Placental pericyte (primary cell): ENCODE measurements around the gene PLAAT5. TPM values are rescaled to one million over a fixed set of nuclear protein-coding genes. Genes with fewer than 3 reads are reported as not detected.

ENCODE experiments used
- total RNA-seq: library from RNA; depleted of rRNA; stranded (reverse); fragments of >200 nt; gene quantifications from 2 replicates; pipeline ENCODE4 v1.2.3, GENCODE V29; 2012

PLAAT5 gene
- not detected in 2 replicates for total RNA-seq

GRCh38 chr11:63490551-63491239 lies at the start of gene PLAAT5:
TSS of gene PLAAT5 (minus strand) at chr11:63491167. CDS start at chr11:63491034, 133 bp downstream.

DNA sequence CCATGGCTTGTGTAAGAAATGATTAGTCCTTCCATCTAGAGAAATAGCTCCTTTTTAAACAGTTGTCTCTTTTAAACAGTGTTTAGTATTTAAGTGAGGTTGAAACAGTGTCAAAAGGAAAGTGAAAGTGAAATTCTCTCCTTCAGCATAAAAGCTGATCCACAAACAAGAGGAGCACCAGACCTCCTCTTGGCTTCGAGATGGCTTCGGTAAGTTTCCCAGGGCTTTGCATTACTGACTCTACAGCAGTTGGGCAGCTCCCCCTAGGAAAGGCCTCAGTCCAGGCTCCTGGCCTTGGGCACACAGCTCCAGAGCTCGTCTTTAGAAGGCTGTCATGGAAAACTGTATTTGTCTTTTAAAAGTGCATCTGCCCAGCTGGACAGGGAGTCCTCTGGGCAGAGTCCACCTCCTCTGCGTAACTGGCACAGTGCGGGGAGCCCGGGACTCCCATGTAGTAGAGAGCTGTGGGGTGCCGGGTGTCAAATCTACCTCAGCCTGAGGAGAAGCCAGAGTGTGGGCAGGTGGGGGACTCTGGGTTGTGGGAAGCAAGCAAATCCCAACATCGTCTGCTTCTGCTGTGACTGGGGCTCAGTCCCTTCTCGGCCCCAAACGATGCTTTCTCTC lies 45.8 kb upstream of the PLAAT5 start, which contains the start of gene PLAAT4:
Gene PLAAT4 (plus strand): TSS at position 140 of the 624 bp plus-strand sequence. CDS start 61 bp downstream, at position 201.

GRCh38 chr11:63505857-63506528 lies 15.0 kb upstream of the PLAAT5 start, which contains the start of gene LGALS12:
TSS of gene LGALS12 (plus strand) at chr11:63506084. CDS start at chr11:63506459, 375 bp downstream.

Other genes starting within 250 kb of the PLAAT5 start
- not detected in 2 replicates for gene SLC22A25, start 247.6 kb downstream of the PLAAT5 start, total RNA-seq
- not detected in 2 replicates for gene SLC22A9, start 121.4 kb downstream of the PLAAT5 start, total RNA-seq
- not detected in 2 replicates for gene LGALS12, start 14.9 kb upstream of the PLAAT5 start, total RNA-seq
- 1.6 and 15.5 TPM in 2 replicates for gene PLAAT4, start 45.6 kb upstream of the PLAAT5 start, total RNA-seq
- not detected in 2 replicates for gene PLAAT2, start 72.2 kb upstream of the PLAAT5 start, total RNA-seq
- gene PLAAT3, start 123.3 kb upstream of the PLAAT5 start, total RNA-seq: 3.3 and 10.9 TPM in 2 replicates
- 75.3 and 166 TPM in 2 replicates for gene ATL3, start 180.2 kb upstream of the PLAAT5 start, total RNA-seq
- 54.4 and 142 TPM in 2 replicates for gene RTN3, start 190.3 kb upstream of the PLAAT5 start, total RNA-seq